NB4 (cell line): Measurements from ENCODE around the gene IRF5.

Source experiments
- CTCF ChIP-seq: IDR thresholded peaks from one replicate; pipeline ENCODE4 v1.5.1; 2012; ENCODE audit warnings: low read depth, low read length
- POLR2A ChIP-seq: IDR thresholded peaks from 2 replicates; pipeline ENCODE4 v1.6.1; 2011; ENCODE audit warnings: mild to moderate bottlenecking; ENCODE audit not compliant: insufficient read length; ENCODE audit errors: extremely low read depth

DNA sequence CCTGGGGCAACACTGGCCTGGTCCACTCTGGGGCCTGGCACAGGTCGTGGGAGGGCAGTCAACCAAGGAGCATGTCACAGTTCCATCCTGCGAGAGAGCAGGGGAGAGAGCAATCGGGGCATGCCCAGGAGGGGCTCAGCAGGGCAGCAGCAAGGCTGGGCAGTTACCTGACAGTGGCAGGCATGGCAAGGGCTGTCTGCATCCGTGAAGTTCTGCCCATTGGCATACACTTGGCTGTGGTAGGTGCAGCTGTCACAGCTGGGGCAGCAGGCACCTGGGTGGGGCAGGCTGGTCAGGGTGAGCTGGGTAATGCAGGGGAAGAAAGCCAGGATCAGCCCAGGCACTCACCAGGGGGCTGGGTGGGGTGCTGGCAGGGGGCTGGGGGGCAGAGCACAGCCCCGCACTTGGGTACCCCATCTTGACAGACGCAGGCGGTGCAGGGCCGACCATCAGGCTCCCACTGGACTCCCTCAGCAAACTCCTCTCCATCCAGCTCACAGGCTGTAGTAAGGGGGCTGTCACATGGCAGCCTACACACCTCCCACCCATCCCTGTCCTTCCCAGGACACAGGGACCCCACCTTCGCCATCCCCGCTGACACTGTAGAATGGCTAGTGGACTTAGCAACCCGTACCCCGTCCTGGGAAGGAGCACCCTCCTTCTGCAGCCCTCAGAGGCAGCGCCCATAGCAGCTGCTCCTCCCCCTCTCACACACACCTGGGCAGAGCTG is 45.0 kb upstream of the IRF5 start:
- TF ChIP-seq CTCF (no peak), POLR2A (no peak)
